PC-3 (cell line): ENCODE results near the gene CDK15. TPM values are rescaled to one million over a fixed set of nuclear protein-coding genes. Genes with fewer than 3 reads are reported as not detected.

Source experiments
- ATAC-seq: fragments of 200-7000 bp; cut with Tn5 transposase; 2 replicates; pipeline ENCODE4 v1.9.1; 2020; ENCODE audit warnings: mild to moderate bottlenecking, moderate library complexity
- BruUV-seq: library from RNA; stranded (reverse); fragments of 400-500 nt; replicated peaks from 2 replicates; lab custom pipeline; 2021; lab: Mats Ljungman, UMichigan
- CTCF ChIA-PET: fragments of 300-600 bp; sonication (Branson Sonifier 250); formaldehyde crosslinking; loops from one replicate; lab custom pipeline; 2022; ENCODE audit warnings: antibody characterized with exemption; lab: Charles Lee
- POLR2A ChIA-PET: fragments of 300-600 bp; sonication (Branson Sonifier 250); formaldehyde crosslinking; loops from one replicate; lab custom pipeline; 2022; ENCODE audit warnings: antibody characterized with exemption; ENCODE audit not compliant: unreplicated experiment; lab: Charles Lee
- DNase-seq: peaks from one replicate; pipeline ENCODE4 v3.0.0-alpha.2; 2015
- H2AFZ ChIP-seq: fragments of 300-600 bp; sonication (generic); 2 replicates; pipeline ENCODE4 v1.6.0; 2016; ENCODE audit warnings: antibody characterized with exemption, low read length
- H3F3A ChIP-seq: fragments of 300-600 bp; sonication (generic); one replicate; pipeline ENCODE4 v1.6.0; 2017; ENCODE audit warnings: antibody characterized with exemption, low read length, control low read depth, mild to moderate bottlenecking; ENCODE audit not compliant: unreplicated experiment
- H3K27ac ChIP-seq: fragments of 300-600 bp; sonication (generic); 2 replicates; pipeline ENCODE4 v1.5.1; 2016; ENCODE audit warnings: mild to moderate bottlenecking, low read length
- H3K27me3 ChIP-seq: fragments of 300-600 bp; sonication (generic); 2 replicates; pipeline ENCODE4 v1.6.1; 2016; ENCODE audit warnings: low read length, mixed read lengths
- H3K36me3 ChIP-seq: fragments of 300-600 bp; sonication (generic); 2 replicates; pipeline ENCODE4 v1.6.1; 2016; ENCODE audit warnings: low read depth, mixed run types, low read length, mixed read lengths
- H3K4me1 ChIP-seq: fragments of 300-600 bp; sonication (generic); 2 replicates; pipeline ENCODE4 v1.5.1; 2016; ENCODE audit warnings: low read length; ENCODE audit not compliant: insufficient read depth
- H3K4me2 ChIP-seq: fragments of 300-600 bp; sonication (generic); 2 replicates; pipeline ENCODE4 v1.6.0; 2016; ENCODE audit warnings: low read length
- H3K4me3 ChIP-seq: fragments of 300-600 bp; sonication (generic); 2 replicates; pipeline ENCODE4 v1.5.1; 2016; ENCODE audit warnings: mild to moderate bottlenecking, low read length, mixed read lengths
- H3K79me2 ChIP-seq: fragments of 300-600 bp; sonication (generic); 2 replicates; pipeline ENCODE4 v1.6.1; 2017; ENCODE audit warnings: low read length, mixed read lengths
- H3K9ac ChIP-seq: fragments of 300-600 bp; sonication (generic); 2 replicates; pipeline ENCODE4 v1.6.0; 2016; ENCODE audit warnings: mild to moderate bottlenecking, low read length
- H3K9me2 ChIP-seq: fragments of 300-600 bp; sonication (generic); replicated peaks from 2 replicates; pipeline ENCODE4 v1.6.1; 2016; ENCODE audit warnings: mixed run types, low read length, mixed read lengths
- H3K9me3 ChIP-seq: fragments of 300-600 bp; sonication (generic); 2 replicates; pipeline ENCODE4 v1.6.1; 2016; ENCODE audit warnings: low read length, mixed read lengths
- H4K20me1 ChIP-seq: fragments of 300-600 bp; sonication (generic); 2 replicates; pipeline ENCODE4 v1.6.1; 2016; ENCODE audit warnings: low read length, mixed read lengths
- CTCF ChIP-seq: fragments of 300-600 bp; sonication (generic); conservative IDR thresholded peaks from 2 replicates; pipeline ENCODE4 v1.5.1; 2017; ENCODE audit warnings: antibody characterized with exemption, low read depth, mild to moderate bottlenecking, low read length
- EZH2 ChIP-seq: fragments of 300-600 bp; sonication (generic); IDR thresholded peaks from one replicate; pipeline ENCODE4 v1.6.1; 2017; ENCODE audit warnings: antibody characterized with exemption, mild to moderate bottlenecking, low read length; ENCODE audit not compliant: unreplicated experiment
- EZH2phosphoT487 ChIP-seq: fragments of 300-600 bp; sonication (generic); IDR thresholded peaks from 2 replicates; pipeline ENCODE4 v1.6.1; 2018; ENCODE audit warnings: mild to moderate bottlenecking, antibody characterized with exemption, low read length, borderline replicate concordance
- intact Hi-C: fragments of 100-400 bp; cut with micrococcal nuclease; formaldehyde crosslinking; loops from 2 replicates; pipeline ENCODE4 v1.9.0; 2023
- total RNA-seq: library from RNA; depleted of rRNA; stranded (reverse); fragments of >200 nt; gene quantifications from 2 replicates; pipeline ENCODE4 v1.2.3, GENCODE V29; 2014

Gene CDK15
- total RNA-seq, 1 experiment from 2014 or later, result 2.4 TPM

- Histone ChIP-seq H3K4me2 (no peak overlapping the region), H3K27ac (no peak overlapping the region), H3K9ac (no peak overlapping the region), H3K4me3 (no peak overlapping the region), H3K27me3 (no peaks in the 10 kb centered on the region), H3K9me2 (no peaks in the 10 kb centered on the region), H3K36me3 (no peaks in the 10 kb centered on the region), H2AFZ (no peak overlapping the region), H3K9me3 (no peaks in the 10 kb centered on the region), H3K79me2 (no peaks in the 10 kb centered on the region), H3F3A (no peaks in the 10 kb centered on the region), H3K4me1 (no peaks in the 10 kb centered on the region), H4K20me1 (no peaks in the 10 kb centered on the region)
- ChIA-PET POLR2A (no interaction called here), CTCF (no interaction called here)
- intact Hi-C loops, result no loop called here
- ATAC-seq (no peak), DNase-seq (no peak)
- no peak for TF ChIP-seq EZH2phosphoT487
- no peak for TF ChIP-seq CTCF
- TF ChIP-seq EZH2, result no peak
- BruUV-seq, result no TSS peak
Measured at GRCh38 chr2:201816657-201817575, 10.6 kb downstream of the CDK15 start.

GRCh38 chr2:201820383-201821007 lies 14.2 kb downstream of the CDK15 start:
- no peak for DNase-seq
- intact Hi-C loops, result no loop called here
- Histone ChIP-seq H3K9me2 (no peaks in the 10 kb centered on the region), H3F3A (no peaks in the 10 kb centered on the region), H4K20me1 (no peaks in the 10 kb centered on the region), H3K4me1 (no peaks in the 10 kb centered on the region), H3K9ac (no peak overlapping the region), H3K4me3 (no peak overlapping the region), H3K79me2 (no peaks in the 10 kb centered on the region), H2AFZ (no peak overlapping the region), H3K9me3 (no peaks in the 10 kb centered on the region), H3K4me2 (no peak overlapping the region), H3K36me3 (no peaks in the 10 kb centered on the region), H3K27me3 (no peaks in the 10 kb centered on the region), H3K27ac (no peak overlapping the region)
- TF ChIP-seq EZH2phosphoT487 (no peak), CTCF (no peak), EZH2 (no peak)
- BruUV-seq, result no TSS peak
- ATAC-seq, result no peak
- ChIA-PET POLR2A (no interaction called here), CTCF (no interaction called here)

- Histone ChIP-seq H3K4me1 (no peaks in the 10 kb centered on the region), H3K36me3 (no peaks in the 10 kb centered on the region), H3K4me2 (no peak overlapping the region), H3K9me3 (no peaks in the 10 kb centered on the region), H3K4me3 (no peak overlapping the region), H3K27ac (no peak overlapping the region), H4K20me1 (no peaks in the 10 kb centered on the region), H2AFZ (no peak overlapping the region), H3F3A (no peaks in the 10 kb centered on the region), H3K9ac (no peak overlapping the region), H3K9me2 (no peaks in the 10 kb centered on the region), H3K27me3 (no peaks in the 10 kb centered on the region), H3K79me2 (no peaks in the 10 kb centered on the region)
- no peak for DNase-seq
- no peak for TF ChIP-seq EZH2phosphoT487
- POLR2A ChIA-PET, result no interaction called here
- CTCF ChIA-PET, result no interaction called here
- intact Hi-C loops, result no loop called here
- no peak for ATAC-seq
- BruUV-seq, result no TSS peak
Measured at GRCh38 chr2:201821080-201821479, 14.7 kb downstream of the CDK15 start.
